HG03439 (cell line): Measurements from ENCODE around the gene ATG5.
A peak's percentile ranks its signal among the peaks of the same experiment; 100 is the strongest.

Source experiments
- ATAC-seq: cut with Tn5 transposase; IDR thresholded peaks from one replicate; pipeline ENCODE4 v1.9.1; 2021; ENCODE audit warnings: mild to moderate bottlenecking, moderate library complexity; ENCODE audit not compliant: unreplicated experiment

ATG5 gene

DNA sequence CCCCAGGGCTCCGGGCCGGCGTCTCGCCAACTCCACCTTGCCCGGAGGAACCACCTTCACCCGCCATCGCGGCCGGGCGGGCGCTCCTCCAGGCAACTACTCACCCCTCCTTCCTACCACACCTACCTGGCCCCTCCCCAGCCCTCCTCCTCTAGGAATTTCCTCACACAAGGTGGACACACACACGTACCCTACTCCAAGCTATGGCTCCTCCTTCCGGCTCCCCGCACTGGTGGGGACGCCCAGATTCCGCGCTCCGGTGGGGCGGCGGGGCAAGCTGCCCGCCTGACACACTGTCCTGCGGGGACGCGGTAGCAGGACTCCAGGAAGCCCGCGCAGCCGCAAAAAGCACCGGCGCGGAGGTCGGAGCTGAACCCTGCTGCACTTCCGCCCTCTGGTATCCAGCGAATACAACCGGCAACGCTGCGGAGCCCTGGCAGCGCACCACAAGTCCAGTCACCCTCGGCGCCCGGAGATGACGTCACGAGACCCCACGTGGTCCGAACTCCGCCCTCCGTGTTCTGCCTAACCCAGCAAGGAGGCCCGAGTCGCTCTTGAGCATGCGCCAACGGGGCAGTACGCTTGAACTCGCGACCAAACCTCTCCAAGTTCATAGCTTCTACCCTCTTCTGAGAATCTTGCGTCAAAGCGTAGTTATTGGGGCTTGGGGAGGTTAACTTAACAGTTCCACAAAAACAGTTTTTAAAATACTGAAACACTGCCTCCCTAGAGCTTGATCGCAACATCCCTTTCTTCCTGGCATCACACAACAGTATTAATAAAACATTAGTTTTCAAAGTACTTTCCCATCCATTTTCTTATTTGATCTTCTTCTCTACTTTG lies at the start of gene ATG5:
TSS of gene ATG5 (minus strand) at position 425 of the 843 bp plus-strand sequence. CDS start 9,552 bp downstream, outside the sequence.
- peak; percentile 95 for ATAC-seq

DNA sequence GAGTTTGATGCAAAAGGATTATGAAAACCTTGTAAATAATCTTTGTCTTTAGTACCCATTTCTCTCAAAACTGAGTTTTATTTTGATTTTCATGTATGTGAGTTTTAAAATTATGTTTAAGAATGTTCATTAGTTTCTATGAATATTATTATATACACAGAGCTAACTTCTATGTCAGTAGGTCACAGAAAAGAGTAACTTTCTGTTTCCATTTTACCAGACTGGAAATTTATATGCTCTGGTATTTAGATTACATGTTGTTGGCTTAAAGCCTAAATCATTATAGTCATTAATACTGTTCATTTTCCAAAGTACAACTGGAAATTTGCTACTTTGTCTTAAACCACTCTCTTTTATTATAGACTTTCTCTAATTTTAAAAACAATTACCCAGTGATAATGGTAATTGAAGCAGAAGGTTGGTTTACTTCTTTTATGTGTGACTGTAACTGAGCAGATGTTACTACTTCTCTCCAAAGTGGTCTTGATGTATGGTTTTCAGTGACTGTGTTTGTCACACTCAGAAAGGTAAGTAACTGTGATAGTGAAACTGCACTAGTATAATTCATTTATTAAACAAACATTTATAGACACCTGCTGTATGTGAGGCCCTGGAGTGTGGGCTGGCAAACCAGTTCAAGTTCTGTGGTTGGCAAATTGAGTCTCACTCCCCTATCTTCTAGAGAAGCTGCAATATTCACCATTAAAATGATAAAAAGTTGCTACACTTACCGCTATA lies 48.1 kb upstream of the ATG5 start:
- ATAC-seq = no peak

DNA sequence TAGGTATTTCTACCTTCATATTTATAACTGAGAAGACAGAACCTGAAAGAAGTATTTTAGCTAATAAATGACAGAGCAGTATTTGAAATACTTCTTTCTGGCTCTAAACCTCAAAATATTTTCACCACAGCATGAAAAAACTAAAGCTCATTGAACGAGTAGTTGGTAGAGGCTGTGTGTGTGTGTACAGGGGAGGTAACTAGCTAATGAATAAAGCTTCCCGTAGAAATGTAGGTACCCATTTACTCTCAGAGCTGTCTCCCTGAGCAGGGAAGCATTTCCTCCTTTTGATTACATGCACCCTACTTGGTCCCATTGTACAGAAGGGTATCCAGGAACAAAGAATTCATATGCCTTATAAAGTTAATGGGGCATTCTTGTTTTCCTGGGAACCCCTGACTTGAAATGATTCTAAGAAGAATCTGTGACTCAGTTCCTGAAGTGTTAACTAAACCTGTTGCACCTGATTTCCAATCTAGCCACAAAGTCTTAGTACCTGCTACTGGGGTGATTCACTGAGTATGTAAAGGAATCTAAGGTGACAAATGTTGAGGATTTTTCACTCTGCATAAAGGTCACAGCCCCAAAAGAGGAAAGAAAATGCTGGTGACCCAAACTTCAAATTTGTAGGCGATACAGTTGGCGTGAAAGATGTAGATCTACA lies 47.4 kb upstream of the ATG5 start:
- ATAC-seq = no peak

DNA sequence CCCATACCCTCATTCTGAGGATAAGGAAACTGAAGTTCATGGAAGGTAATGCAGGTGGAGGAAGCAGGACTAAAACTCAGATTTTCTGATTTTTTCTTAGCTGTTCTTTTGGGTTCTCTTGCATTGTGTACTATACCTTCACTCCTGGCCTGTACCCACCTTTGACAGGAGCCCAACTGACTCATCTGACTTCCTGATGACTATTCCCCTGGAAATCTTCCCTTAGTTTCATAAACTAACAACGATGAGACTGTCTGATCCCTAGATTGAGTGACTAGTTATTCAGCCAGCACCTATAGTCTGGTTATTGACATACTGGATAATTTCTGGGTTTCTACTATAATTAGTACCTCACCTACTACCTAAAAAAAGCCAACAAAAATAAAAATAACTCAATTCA lies 45.1 kb upstream of the ATG5 start:
- no peak for ATAC-seq

DNA sequence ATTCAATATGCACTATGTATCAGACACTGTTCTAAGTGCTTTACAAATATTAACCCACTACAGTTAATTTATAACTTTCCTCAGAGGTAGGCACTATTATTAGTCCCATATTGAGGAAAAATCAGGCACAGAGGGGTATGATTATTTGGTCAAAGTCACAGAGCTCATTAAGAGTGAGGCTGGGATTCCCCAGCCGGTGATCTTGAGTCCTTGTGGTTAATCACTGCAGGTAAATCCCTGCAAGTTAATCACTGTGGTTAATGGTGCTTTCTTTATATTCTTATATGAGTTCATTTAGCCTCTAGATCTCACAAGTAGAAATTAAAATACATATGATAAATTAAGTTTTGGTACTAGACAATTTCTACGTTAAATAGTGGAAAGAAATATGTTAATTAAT lies 44.2 kb upstream of the ATG5 start:
- ATAC-seq = no peak

DNA sequence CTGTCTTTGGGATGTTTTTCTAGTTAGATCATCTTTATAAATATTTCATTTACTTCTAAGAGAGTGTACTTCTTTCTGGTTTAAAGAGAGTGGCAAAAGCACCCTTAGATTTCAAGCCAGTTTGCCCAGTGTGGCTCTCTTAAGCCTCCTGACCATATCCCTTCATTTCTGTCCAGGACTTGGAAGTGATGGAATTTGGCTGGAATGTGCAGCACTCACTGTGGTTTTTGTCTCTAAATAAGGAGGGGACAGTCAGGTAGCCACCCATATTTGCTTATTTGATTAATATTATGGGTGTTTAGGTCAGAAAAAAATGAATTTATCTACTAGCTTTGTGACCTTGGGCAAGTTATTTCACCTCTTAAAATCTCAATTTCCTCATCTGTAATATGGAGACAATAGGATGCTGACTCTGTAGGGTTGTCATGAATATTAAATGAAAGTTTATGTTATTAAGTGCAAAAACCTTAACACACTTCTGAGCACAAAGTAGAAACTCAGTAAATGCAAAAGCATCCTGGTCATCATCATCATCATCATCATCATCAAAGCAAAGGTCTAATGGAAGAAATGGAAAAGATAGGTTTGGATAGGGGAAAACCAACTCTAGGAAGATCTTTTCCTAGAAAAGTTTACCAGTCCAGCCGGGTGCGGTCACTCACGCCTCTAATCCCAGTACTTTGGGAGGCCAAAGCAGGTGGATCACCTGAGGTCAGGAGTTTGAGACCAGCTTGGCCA lies 38.0 kb upstream of the ATG5 start:
- ATAC-seq = no peak

DNA sequence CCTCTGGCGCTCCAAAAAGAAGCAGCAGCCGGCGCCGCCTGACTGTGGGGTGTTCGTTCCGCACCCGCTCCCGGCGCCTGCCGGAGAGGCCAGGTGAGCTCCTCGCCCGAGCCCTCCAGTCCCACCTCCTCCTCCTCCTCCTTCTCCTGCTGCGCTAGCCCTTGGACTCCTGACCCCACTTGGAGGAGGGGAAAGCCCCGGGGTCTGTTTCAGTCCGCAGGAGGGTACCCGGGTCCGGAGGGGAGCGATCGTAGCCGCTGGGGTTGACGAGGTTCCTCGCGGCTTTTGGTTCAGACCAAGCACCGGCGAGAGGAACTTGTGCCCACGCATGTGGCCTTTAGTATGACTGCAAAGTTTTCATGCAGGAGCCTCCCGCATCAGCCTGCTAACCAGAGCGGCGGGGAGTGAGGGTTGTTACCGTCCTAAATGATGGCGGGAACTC lies 35.5 kb upstream of the ATG5 start:
- ATAC-seq = peak; percentile 34

DNA sequence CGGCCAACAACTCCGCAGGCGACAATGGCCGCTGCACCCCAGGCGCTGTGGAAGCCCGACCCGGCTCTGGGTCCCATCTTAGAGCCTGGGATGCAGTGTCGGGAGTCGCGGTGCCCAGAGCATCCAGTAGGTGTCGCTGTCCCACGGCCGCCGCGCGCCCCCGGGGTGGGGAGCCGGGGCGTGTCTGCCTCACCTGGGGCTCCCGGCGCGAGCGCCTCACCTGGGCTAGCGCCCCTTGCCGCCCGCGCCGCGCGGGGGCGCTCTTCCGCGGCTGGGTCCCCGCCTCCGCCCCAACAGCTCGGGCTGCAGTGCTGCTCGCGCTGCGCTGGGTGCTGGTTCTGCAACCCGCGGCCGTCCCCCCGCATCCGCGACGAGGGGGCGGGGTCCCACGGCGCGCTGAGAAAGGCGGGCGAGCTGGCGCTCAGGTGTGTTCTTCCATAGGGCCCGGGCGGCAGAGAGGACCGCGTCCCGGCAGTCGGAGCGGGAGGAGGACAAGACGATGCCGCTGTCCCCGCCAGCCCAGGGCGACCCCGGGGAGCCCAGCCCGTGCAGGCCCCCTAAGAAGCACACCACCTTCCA lies 34.9 kb upstream of the ATG5 start, which contains the start of gene CRYBG1:
TSS of gene CRYBG1 (plus strand) at position 308 of the 579 bp plus-strand sequence. CDS start at position 500, 192 bp downstream.
- peak; percentile 64 for ATAC-seq

DNA sequence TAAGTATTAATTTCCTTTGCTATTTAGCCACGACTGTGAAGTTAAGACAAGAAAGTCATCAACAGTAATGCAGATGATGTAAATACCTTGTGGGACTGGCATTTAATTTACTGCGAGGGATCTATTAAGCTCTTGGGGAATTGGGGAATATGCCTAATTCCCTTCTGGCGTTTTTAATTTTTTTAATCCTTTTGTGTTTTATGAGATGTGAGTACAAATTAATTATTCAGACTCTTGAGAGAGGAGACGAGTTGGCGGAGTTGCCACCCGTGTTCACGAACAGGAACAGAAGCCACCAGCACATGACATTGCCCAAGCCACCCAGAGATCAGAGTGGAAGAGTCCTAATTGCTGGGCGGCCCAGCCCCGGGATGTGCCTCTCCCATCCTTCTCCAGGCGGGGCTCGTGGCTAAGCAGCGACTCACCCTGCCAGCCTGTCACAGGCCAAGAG lies 34.4 kb upstream of the ATG5 start:
- ATAC-seq = no peak

DNA sequence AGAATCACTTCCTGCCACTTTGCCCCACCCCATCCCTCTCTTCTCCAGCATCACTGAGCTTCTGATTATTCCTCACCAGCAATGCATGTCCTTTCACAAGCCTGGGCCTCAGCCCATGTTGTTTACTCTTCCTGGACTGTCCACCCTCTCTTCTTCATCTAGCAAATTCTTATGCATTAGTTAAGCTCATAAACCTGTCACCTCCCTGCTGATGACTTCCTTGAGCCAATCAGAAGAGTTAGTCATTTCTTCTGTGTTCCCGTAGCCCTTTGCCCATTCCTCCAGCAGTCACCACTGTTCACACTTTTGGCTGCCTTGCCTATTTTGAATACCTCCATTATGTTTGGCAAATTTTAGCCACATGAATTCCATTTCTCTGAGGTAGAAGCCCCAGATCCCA lies 30.8 kb upstream of the ATG5 start:
- no peak for ATAC-seq

DNA sequence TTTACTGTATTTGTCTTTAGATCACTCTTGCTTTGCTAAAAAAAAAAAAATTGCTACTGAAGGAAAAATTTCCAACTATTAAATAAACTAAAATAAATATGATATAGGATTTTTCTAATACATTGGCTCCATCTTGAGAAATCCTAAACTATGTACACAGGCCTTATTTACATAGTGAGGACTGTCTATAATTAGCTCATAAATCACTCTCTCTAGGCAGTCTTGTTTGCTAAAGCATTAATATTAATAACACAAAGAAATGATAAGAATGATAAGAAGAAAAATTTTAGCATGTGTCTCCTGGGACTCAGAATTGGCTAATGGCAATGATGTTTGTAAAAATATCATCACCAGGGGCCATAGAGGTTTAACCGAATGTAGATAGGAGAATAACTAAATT lies 21.7 kb upstream of the ATG5 start:
- ATAC-seq = no peak

DNA sequence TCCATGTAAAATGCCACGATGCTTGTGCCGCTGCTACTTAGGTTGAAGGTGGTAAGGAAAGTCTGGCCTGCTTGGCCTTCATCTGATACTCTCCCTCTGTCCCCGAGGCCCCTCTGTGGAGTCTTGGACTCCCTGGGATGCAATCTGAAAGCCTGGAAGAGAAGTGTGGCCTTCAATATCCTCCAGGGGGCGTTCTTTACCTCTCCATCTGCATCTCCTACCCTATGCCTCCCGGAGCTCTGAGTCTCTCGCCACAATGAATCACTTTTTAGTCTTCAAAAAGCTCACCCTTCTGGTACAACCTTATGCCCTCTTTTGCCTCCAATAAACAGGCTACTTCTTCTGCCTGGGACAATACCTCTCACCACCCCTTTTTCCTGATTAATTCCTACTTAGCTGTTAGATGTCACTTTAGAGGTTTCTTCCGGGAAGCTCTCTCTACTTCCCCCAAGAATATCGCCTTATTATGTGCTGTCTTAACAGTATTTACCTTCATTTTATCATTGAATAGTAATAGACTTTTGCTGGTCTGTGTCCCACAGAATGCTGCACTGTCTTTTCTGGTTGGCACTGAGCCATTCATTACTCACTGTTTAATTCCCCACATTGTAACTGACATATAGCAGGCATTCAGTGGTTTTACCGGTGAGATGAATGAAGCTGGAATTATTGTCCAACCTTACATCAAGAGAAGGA lies 13.9 kb upstream of the ATG5 start:
- peak; percentile 64 for ATAC-seq

DNA sequence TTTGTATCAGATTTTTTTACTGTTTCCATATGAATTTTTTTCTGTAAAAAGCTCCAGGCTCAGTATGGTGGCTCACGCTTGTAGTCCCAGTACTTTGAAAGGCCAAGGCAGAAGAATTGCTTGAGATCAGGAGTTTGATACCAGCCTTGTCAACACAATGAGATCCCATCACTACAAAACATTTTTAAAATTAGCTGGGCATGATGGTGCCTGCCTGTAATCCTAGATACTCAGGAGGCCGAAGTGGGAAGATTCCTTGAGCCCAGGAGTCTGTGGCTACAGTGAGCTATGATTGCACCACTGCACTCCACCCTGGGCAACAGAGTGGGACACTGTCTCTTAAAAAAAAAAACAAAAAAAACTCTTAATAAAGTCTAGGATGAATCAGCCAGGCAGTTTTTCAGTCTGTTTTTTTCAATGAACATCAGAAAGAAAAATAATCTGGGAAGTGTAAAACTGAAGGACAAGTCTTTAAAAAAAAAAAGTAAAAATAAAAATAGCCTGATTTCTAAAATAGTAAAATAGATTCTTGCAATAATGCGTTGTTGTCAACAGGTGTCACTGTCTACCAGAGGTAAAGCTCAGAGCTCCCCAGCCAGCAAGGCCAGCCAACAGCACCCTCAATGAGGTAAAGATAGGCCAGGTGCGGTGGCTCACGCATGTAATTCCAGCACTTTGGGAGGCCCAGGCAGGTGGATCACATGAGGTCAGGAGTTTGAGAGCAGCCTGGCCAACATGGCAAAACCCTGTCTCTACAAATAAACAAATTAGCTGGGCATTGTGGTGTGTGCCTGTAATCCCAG lies 9.3 kb upstream of the ATG5 start:
- ATAC-seq = no peak

DNA sequence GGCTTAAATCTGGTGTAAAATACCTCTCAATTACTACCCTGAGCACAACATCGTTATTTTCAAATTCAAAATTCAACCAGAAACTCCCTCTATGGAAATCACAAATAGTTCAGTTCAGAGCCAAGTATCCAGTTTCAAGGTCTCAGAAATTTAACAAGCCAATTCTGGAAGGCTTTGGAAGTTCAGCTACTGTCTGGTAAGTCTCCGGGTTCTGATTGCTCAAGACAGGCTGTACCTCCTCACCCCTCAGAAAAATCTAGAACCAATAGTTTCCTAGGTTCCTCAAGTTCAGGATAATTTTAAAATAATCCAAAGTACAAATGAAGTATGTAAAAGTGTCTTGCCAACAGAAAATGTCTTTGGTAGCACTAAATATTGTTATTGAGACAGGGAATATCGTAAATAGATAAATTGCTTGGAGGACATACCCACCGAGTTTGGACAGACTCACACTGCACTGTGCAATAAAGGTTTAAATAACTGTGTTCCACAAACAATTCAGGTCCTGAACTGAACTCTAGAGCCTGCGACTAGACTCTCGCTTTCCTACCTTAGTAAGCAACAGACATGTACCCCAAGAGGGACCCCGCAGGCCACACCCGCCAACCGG lies 729 bp downstream of the ATG5 start:
- no peak for ATAC-seq

DNA sequence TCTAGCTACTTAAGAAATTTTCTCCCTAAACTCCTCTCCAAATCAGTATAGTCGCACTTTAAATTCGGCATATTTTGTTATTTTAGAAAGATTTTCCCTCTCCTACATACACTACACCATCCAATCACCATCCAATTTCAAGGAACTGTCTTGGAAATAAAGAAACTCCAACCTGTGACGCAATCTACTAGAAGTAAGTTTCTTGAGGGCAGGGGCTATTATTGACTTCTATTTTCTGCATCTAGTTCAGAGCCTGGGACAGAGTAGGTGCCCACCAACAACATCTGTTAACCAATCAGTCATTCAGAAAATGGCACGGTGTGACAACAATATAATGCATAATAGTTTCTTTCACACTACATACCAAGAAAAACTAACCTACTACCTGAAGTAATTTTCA lies 3.6 kb downstream of the ATG5 start:
- no peak for ATAC-seq

DNA sequence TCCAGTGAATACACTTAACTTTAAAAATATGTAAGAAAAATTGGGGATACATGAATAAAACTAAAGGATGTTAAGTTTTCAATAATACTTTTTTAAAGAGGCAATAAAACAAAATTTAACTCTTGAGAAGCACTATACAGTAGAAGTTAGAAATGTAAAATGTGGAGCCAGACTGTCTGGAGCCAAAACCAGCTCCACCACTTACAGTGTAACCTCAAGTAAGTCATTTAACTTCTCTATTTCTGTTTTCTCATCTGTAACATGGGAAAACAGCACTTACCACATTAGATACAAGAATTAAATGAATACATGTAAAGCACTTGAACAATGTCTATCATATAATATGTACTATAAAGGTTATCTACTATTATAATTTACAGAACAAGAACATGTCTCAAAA lies 6.7 kb downstream of the ATG5 start:
- ATAC-seq = no peak

DNA sequence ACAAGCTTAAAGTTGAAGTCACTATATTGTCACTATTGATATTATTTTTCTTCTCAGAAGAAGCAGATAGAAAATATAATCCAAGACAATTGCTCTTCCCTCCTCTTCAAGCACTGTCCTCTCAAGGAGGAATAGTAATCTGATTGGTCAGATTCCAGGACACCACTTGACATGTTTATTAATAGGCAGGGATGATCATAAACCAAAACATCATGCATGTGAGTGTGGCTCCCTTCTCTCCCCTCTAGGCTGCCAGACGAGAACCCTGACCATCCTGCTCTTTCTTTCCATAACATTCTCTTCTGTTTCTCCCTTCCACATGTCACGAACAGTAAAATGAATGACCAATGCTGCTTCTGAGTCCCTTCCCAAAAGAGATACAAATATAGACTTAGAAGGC lies 7.5 kb downstream of the ATG5 start:
- no peak for ATAC-seq

DNA sequence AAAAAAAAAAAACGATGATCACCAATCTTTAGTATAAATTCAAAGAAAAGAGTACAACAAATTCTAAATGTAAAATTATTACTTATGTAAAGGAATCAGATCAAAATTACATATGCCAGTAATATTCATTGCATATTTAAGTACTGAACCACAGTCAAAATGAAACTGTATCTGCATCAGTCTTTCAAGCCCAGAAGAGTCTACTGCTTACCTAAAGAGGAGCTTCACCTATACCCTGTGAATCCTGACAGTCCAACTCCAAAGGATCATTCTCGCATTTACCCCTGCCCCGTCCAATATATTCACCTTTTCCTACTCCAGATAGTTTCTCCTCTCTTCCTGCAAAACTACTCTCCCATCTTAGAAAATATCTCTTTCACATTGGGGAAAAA lies 9.2 kb downstream of the ATG5 start:
- ATAC-seq = no peak
